HCEC 1CT (cell line): ENCODE measurements around the gene OLFM1.

Experiments
- DNase-seq: peaks from one replicate; pipeline ENCODE4 v3.0.0-alpha.2; 2017

The OLFM1 gene

DNA sequence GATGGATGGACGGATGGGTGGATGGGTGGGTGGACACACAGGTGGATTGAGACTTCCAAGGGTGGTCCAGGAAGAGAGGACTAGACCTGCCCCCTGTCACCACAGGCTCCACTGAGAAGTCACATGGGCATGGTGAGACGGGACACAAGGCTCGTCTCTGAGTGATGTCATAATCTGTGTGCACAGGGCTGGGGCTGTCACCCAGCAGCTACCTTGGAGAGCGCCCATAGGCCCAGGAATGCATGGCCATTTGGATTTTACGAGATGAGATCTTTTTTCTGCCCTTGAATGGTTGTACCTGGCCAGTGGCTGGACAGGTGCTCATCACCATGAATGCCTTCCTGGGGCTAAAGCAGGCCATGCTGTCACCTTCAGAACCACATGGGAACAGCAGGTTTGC is 3.1 kb downstream of the OLFM1 start:
- DNase-seq, result no peak

- DNase-seq, result no peak
Measured at GRCh38 chr9:135091545-135091944, 4.1 kb downstream of the OLFM1 start.

DNA sequence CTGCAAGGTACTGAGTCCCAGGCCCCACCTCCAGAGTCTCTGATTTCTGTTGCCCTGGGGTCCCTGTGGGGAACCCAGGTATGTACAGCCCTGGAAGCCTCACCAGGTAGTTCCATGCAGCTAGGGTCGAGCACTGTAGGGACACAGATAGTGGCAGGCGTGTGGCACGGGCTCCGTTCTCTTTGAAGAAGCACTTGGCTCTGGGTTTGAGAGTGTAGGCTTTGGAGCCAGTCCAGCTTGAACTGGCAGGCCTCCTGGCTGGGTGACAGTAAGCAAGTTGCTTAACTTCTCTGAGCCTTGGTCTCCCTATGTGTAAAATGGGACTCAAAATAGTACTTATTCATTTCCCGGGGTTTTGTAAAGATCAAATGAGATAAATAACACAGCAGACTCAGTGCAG is 5.6 kb downstream of the OLFM1 start:
- DNase-seq, result no peak

GRCh38 chr9:135093911-135094584 is 6.6 kb downstream of the OLFM1 start:
- DNase-seq, result no peak

- DNase-seq, result no peak
Measured at GRCh38 chr9:135095470-135096407, 8.3 kb downstream of the OLFM1 start.

DNA sequence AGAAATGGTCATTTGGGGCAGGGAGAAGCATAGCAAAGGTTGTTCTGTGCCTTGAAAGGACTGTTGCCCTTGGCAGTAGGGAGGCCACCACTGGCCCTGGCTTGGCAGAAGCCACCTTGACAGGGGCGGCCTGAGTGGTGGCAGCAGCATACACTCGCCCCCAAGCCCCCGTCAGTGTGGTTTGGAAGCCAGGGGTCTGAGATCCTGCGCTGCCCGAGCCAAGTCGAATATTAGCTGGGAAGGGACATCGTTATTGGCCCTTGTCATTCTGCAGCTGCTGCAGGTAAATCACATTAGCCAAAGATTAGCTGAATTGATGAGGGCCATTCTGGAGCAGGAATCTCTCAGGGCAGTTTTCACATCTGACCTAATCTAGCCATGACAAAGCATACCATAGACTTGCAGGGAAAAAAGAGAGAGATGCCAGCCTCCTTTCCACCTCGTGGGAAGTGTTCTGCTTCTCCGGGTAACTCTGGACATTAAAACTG is 9.0 kb downstream of the OLFM1 start:
- no peak for DNase-seq

DNA sequence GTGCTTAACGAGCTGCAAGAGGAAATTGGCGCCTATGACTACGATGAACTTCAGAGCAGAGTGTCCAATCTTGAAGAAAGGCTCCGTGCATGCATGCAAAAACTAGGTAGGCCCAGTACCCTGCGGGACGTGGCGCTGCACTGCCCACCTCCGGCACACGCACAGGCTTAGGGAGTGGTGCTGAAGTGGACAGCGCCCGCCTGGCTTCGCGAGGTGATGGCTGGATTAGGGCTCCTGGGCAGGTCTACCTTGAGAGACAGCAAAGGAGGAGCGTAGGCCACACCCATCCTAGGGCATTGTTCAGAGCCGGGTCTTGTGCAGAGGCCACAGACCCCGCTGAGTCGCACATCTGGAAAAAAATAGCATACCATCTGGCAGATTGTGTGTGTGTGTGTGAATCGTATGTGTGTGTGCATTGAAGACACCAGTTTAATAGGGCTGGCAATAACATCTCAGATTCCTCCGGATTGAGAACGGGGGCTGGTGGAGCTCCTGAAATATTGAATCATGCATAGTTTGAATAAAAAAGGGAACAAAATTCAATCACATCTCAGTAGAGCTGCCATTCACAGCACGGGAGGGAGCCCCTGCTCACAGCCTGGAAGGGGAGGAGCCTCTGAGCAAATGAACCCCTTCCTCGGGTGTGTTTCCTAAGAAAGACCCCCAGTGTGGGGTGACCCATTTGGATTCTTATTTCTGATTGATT is 11.1 kb downstream of the OLFM1 start:
- DNase-seq, result no peak

- DNase-seq, result no peak
Measured at GRCh38 chr9:135099574-135099973, 12.1 kb downstream of the OLFM1 start.

DNA sequence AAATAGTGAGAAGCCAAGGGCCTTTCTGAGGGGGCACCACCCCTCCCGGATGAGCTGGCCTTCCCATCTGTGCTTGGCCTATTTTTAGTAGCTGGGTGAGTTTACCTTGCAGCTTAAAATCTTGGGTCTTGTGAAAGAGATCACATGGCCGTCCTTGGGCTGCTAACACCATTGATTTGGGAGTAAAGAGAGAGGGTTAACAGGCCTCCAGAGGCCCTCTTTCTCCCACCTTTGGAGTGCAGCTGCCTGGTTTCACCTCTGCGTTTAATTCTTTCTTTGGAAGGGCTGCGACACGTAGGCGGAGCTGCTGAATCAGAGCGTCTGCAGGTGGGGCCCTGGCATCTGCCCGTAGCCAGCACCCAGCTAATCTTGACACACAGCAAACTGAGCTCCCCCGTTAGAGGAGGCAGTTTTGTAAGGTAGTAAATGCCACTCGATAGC is 12.8 kb downstream of the OLFM1 start:
- no peak for DNase-seq

GRCh38 chr9:135100725-135101410 is 13.4 kb downstream of the OLFM1 start:
- DNase-seq, result no peak

GRCh38 chr9:135101486-135101885 is 14.0 kb downstream of the OLFM1 start:
- no peak for DNase-seq

GRCh38 chr9:135101926-135102325 is 14.5 kb downstream of the OLFM1 start:
- no peak for DNase-seq

DNA sequence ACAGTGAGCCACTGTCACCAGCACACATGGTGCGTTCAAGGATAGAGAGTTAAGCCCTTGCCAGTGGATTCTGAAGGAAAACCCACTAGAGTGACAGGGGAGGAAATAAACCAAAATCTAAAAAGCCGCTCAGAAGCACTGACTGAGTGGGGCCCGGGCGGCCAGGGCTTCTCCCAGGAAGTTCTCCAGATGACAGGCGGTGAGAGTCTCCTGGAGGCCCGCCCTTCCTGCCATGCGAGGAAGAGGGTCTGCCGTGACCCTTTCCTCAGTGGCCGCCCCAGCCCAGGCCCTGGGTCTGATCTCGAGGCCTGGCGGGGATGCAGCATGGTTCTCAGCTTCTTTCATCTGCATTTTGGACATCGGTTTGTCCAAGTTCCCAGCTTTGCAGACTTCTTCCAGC is 14.9 kb downstream of the OLFM1 start:
- no peak for DNase-seq

GRCh38 chr9:135103001-135103446 is 15.6 kb downstream of the OLFM1 start:
- DNase-seq, result no peak

DNA sequence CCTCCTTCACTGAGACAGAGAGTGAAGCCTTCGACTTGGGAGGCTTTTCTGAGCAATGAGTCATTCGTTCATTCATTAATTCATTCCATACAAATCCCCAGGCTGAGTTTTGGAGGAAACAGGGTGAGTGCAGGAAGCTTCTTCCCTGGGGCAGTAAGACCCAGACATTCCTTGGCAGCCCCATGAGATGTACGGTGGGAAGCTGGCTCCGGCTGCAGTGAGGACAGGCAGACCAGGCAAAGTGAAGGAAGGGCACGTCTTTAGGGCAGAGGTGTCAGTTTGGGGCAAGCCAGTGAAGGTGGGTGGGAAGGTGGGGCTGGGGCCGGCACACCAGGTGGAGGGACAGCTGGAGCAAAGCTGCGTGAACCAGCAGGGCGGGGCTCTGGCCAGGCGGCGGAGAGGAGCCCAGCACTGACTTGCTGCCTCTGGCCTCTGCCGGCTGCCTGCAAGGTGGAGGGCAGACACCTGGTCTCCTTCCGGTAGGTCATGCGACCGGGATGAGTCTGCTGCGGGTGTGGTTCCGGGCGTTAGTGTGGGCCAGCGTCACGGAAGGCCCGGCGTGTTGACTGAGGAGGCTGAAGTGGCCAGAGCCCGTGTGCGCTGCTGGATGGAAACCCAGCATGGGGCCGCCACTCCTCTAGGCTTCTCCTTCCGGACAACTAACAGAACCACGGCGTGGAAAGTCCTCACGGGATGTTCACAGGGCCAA is 16.6 kb downstream of the OLFM1 start:
- no peak for DNase-seq

- no peak for DNase-seq
Measured at GRCh38 chr9:135104761-135105160, 17.3 kb downstream of the OLFM1 start.

DNA sequence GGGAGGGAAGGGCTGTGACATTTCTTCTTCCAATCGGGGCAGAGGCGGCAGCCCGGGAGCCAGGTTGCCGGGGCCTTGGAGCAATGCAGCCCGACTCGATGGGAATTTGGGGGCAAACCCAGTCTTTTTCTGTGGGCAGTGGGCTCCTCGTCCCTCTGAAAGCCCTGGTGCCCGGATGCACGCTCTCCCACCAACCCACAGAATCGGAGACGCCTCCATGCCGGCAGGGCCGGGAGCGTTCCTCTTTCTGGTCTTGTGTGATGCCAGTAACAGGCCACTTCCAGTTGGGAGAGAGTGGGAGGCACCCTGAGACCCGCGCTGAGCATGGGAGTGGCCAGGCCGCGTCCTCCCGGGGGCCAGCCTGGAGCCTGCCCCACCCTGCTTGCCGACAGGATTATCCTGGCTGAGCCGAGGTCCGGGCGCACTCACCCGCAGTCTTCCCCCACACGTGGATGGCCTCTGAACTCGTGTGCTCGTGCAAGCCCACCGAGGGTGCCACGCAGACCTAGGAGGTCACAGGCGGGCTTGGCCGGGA is 17.8 kb downstream of the OLFM1 start:
- no peak for DNase-seq

- no peak for DNase-seq
Measured at GRCh38 chr9:135105938-135106491, 18.5 kb downstream of the OLFM1 start.

GRCh38 chr9:135106551-135107270 is 19.2 kb downstream of the OLFM1 start:
- no peak for DNase-seq

GRCh38 chr9:135107581-135108235 is 20.2 kb downstream of the OLFM1 start:
- DNase-seq, result no peak
